Cortex of kidney (tissue), 1 donor: Measurements from ENCODE around the gene CALHM4.

Source experiments
- DNase-seq: peaks from one replicate; lab custom pipeline; 2025; lab: John Stamatoyannopoulos, UW

CALHM4 gene, protein sequence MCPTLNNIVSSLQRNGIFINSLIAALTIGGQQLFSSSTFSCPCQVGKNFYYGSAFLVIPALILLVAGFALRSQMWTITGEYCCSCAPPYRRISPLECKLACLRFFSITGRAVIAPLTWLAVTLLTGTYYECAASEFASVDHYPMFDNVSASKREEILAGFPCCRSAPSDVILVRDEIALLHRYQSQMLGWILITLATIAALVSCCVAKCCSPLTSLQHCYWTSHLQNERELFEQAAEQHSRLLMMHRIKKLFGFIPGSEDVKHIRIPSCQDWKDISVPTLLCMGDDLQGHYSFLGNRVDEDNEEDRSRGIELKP

DNA sequence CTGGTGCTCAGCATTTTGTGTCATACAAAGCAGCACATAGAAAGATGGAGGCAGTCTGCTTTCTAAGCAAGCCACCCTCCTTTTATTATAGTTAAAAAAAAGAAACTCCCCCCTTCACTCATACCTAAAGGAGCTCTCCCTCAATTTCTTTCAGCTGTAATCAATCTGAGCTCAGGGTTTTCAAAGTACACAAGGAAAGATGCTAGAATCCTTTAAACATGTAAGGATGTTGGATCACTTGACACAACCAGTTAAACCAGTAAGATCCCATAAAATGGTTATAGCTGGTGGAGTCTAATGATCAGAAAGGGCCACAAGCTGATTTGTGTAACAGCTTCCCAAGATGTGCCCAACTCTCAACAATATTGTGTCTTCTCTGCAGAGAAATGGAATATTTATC is at the start of gene CALHM4:
TSS of gene CALHM4 (plus strand) at position 301 of the 400 bp plus-strand sequence. CDS start at position 344, 43 bp downstream.
- no peak for DNase-seq

DNA sequence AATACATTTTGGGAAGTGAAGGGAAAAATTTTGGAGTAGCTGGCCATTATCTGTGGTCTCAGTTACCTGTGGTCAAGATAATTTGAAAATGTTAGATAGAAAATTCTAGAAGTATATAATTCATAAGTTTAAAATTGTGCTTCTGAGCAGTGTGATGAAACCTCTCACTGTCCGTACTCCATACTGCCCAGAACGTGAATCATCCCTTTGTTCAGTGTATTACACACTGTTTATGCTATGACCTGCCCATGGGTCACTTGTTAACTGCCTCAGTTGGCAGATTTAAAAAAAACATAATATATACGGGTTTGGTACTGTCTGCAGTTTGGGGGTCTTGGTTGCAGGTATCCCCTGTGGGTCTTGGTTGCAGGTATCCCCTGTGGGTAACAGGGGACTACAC is 46.2 kb upstream of the CALHM4 start:
- DNase-seq, result no peak

DNA sequence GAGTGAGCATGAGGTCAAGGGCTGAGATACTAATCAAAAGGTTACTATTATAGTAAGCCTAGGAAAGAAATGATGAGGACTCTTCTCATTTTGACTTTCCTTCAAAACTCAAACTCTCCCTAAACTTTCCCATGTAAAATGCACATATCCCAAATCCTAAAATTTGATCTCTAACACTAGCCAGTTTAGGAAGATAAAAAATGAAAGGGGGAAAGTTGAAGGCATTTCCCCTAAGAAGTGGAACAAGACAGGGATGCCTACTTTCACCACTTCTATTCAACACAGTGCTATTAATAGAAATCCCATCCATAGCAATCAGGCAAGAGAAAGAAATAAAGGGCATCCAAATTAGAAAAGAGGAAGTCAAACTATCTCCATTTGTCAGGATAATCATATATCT is 45.0 kb upstream of the CALHM4 start:
- DNase-seq, result no peak

DNA sequence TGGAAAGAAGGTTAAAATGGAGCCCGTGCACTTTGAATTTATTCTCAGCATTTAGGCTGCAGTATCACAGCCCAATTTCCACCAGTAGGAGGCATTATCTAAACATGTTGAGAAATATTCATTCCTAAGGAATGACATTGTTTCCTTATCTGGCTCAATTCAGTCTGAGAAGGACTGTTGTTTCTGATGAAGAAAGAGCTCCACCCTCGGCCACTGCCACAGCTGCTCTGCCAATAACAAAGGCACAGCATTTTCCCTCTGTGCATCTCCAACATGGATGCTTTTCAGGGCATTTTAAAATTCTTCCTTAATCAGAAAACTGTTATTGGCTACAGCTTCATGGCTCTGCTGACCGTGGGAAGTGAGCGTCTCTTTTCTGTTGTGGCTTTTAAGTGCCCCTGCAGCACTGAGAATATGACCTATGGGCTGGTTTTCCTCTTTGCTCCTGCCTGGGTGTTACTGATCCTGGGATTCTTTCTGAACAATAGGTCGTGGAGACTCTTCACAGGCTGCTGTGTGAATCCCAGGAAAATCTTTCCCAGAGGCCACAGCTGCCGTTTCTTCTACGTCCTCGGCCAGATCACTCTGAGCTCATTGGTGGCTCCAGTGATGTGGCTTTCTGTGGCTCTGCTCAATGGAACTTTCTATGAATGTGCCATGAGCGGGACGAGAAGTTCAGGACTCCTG is 42.0 kb upstream of the CALHM4 start, which contains the start of gene CALHM5:
TSS of gene CALHM5 (plus strand) at position 216 of the 687 bp plus-strand sequence. CDS start at position 274, 58 bp downstream.
- DNase-seq, result no peak

DNA sequence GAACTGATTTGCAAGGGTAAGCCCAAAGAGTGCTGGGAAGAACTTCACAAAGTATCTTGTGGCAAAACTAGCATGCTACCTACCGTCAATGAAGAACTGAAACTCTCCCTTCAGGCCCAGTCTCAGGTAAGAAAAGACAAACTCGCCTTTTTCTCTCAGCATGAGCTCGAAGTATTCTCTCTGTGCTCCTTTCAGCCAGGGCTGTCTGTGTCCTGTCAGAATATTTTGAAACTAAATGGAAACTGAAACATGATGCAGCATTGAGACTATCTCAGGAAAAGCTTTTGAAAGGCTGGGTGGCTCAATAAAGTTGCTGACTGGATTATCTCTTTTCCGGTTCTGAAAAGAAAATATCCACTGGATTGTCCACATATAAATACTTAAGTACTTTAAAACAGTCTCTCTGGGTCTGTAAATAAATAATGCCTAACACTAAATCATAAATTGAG is 41.4 kb upstream of the CALHM4 start:
- no peak for DNase-seq

DNA sequence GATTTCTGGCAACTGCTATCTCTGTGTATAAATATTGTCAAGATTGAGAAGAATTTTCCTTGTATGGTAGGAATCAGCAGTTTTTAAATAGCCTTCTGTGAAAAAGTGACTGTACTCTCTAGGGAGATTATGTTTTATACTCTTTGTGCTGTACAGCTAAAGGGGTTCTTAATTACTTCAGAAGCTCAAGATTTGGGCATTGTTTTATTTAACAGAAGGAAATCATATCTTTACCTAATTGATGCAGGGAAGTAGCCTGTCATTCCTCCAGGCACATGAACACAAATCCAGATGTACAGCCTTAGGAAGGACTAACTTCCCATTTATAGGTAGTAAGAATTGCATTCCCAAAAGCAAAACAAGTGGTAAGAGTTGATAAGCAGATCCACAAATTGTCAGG is 40.8 kb upstream of the CALHM4 start:
- DNase-seq, result no peak

DNA sequence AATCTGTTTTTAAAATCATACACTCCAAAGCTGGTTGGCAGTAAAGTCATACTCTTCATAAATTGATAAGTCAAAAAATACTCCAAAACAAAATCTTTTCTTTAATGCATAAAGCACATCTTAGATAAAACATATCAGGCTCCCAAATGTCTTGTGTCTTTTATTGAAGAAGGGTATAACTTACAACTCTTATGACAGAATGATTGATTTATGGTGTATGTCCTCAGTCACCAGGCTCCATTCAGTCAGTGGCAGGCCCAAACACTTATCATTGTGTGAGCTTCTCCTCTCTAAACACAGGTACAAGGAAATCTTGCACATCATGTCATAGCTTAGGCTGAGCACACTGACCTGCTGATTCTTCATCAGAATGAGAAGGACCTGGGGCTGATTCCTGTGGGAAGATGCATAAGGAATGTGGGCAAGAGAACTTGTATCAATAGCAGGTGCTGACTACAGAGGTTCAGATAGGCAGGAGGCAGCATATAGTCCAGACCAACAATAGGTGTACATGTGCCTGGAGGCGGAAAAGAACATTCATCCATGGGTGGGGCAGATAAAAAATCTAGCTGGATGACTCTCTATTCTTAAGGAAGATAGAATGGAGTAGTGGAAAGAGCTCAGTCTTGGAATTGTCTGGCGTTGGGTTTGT is 40.2 kb upstream of the CALHM4 start:
- DNase-seq, result no peak

DNA sequence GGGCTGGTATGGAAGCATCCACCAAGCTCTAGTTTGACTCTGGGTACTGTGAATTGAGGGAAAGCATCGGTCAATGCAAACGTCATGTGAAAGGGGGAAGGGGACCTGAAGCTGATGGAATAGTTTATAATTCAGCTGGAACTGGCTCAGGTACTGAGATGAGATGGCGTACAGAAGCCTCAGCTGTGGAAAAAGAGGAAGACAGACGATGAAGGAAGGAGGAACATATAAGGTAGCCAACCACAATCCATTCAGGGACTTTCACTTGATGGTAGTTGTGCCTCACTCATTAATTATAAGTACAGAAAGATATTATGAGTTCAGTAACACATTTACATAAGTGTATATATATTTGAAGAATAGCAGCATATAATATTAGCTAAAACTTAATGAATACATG is 39.4 kb upstream of the CALHM4 start:
- no peak for DNase-seq

DNA sequence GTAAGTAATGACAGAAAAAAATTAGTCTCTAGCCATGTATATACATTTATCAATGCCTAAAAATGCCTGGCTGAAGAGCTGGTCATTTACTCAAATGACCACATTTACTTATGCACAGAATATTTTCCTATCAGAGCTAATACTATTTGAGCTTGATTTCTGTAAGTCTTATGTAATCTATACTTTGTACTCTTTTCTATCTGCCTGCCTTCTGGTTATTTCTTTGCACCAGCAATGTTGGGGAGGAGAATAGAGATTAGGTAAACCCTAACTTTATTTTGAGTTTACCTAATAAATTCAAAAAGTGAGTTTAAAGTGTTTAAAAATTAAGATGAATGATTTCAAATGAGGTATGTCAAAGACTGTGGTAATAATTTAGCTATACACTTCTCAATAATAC is 38.4 kb upstream of the CALHM4 start:
- no peak for DNase-seq

DNA sequence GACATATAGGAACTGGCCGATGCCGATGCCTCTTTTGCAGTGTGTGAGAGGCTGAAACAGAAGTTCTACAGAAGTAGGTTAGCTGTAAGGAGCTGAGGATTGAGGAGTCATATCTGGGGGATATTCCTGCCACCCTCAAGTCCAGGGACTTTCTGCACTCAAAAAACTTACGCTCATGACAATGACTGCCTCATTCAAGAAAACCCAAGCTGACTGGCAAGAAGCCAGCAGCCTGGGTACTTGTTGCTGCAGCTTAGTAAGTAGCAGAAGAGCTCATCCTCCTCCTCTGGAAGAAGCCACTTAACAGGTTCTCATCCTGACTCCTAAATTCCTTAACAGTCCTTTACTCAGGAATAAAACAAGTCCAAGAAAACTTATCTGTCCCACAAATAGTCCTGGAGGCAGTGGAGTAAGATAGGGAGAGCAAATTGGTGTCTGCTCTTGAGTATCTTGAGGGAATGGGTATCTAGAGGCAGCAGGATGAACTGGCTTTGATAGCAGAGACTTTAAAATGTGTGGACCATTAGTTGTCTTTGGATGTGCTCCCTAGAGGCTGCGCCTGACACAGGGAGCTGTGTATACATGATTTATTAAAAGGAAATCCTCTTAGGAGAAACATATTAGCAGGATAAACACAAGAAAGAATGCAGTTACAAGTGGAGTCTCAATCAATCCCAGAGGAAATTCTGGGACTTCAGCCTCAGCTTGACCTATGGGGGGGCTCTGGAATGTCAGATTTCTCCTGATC is 34.8 kb upstream of the CALHM4 start:
- no peak for DNase-seq

DNA sequence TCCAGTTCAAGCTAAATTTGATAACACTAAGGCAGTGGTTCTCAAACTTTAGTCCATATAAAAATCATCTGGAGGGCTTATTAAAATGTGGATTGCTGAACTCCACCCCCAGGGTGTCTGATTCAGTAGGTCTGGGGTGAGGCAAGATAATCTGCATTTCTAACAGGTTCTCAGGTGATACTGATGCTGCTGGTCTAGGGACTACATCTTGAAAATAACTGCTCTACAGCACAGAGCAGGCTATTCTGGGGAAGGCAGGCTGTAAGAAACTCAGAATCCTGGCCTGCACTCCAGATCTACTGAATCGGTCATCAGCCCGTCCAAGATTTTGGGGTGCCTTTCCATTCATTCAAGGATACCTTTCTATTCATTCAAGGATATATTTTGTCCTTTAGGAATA is 30.7 kb upstream of the CALHM4 start:
- no peak for DNase-seq

DNA sequence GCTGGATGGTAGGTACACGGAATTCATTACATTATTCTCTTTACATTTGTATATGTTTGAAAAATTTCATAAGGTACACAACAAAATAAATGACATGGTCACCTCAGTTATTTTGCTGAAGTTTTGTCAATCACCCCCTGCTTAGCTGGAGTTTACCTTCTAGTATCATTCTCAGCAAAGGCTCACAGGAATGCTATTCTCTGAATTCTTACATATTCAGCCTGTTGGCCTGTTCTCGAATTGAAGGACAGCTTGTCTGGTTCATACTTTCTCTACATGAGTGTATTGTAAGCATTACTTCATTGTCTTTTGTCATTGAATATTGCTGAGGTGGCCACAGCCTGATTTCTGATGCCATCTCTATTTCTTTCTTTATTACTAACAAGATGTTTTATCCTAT is 29.3 kb upstream of the CALHM4 start:
- no peak for DNase-seq

DNA sequence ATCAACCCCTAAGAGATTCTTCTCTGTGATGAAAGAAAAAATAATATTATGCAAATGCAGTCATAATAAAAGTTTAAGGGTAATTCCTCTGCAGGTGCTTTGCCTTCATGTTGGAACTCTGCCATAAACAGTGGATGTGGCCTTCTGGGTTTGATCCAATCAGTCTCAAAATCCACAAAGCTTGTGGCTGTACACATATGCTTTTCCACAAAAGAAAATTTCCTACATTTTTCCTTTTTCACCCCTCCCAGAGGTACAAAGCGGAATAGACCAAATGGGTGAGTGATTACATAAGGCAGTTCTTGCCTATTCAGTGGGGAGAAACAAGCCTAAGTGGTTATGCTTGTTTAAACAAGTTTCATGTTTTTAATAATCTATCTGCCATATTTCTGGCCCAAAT is 25.4 kb upstream of the CALHM4 start:
- no peak for DNase-seq

DNA sequence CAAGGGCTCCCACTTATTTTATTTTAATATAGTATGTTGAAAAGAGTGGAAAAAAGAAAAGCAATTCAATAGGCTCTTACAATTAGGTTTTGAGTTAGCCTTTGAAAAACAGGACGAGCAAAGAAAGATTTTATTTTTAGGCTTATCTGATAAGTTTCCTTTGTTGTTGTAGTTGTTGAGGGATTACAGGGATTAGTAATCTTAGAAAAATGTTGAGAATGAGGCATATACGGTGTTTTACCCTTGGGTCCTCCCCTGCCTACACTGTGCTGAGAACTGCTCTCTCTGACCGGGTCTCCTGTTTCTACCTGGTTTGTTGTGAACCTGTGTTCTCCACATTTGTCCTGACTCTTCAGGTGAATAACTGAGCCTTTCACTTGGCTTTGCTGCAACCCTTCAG is 24.8 kb upstream of the CALHM4 start:
- no peak for DNase-seq

DNA sequence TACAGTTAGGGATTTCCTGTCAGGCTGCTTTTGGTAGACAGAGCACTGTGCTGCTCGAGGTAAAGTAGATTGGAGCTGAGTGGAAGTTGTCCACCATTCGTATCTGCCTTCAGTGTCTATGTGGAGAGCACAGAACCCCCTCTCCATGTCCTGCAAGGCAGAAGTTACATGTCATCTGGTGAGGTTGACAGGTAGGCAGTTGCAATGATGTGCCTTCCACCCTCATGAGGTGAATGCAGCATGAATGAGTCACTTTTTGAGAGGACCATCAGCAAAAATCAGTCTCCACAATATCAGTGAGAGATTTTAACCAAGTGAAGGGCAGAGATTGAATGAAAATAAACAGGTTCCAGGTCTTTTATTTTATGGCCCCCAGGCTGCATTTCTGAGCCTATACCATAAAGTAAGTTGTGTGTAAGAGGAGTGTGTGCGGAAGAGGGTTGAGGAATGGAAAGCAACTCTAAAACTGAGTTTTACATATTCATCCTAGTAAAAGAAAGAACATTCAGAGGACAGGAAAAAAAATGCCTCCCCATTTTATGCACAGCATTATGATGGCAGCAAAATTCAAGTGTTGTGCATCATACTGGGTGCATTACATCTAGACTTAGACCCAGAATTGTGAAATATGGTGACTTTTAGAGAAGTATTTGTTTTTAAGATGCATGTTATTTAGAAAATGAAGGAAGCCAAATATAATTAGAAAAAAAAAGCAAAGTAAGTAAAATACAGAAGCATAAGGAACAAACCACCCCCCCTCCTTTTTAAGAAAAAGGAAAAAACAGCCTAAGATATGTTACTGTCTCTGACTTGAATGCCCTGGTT is 23.9 kb upstream of the CALHM4 start:
- no peak for DNase-seq

DNA sequence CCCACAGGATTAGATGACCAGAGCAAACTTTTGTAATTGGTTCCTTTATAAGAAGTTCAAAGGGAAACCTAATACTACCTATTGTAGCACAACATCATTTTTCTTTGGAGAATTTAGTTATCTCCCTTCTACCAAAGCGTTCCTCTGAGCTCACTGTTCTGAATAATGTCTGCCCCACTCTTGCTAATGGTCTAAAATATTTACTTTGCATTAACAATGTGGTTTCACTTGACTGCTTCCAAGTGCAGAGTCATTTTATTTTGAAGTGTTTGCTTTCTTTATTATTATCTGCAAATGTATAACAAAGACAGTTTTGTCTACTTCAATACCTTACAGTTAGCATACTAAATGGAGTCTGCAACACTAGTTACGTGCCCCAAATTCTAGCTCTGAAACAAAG is 23.1 kb upstream of the CALHM4 start:
- DNase-seq, result no peak

DNA sequence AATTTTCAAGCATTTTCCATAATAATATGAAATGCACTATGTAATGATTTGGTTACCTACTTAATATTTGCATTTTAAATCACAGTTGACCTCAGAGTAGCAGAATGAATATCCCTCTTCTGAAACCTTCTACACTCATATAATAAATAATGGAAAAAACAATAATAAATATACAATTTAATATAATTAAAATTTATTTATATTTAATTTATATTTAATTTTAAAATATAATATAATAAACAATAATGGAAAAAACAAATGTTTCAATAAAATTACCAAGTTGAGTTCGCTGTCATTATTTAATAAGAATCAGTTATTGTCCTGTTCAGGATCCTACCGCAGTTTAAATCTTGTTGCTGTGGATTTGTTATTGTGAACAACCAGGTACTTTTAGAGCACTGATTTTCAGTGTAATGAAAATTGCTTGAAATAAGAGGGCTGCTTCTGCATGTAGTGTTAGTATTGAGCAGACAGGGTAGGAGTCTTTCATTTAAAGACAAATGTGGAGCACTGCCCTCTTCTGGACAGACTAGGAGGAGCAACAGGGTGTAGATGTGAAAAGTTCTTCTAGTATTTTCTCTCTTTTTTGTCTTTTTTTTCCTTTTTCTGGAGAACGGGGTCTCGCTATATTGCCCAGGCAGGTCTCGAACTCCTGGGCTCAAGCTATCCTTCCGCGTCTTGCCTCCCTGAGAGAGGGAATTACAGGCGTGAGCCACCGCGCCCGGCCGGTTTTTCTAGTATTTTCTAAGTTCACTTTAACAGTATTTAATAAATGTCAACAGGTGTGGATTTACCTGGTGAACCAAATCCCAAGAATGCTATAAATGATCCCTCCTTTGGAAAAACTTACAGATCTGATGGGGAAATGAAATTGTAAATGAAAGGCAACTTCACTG is 21.6 kb upstream of the CALHM4 start:
- no peak for DNase-seq

DNA sequence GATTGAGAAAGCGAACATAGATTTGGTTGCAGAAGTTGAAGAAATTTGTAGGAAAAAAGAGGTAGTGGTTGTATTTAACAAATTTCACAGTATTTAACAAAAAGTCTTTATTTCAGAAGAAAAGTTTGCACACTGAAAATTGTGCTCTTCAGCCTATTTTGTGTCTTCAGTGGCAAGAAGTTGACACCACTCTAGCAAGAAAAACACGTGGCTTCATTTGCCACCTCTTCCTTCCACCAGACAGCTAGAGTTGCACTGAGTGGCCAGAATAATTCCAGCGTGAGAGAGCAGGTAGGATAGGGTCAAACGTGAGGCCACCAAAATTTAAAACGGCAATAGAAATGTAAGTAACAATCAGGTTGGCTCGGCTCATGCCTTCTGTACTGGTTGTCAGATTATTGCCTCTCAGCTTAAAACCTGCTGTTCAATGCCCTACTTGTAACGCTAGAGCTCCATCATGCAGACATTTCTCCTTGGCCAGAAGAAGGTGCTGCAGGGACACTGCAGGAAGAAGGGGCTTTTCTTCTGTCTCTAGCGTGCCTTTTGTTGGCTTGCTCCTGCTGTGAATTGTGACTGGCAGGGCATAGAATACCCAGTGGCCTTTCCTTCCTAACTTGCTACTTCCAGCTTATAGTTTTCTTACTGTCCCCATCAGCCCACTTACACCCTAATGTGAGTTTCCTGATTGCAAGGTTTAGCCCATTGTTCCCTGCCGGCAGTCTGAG is 20.2 kb upstream of the CALHM4 start:
- DNase-seq, result no peak

DNA sequence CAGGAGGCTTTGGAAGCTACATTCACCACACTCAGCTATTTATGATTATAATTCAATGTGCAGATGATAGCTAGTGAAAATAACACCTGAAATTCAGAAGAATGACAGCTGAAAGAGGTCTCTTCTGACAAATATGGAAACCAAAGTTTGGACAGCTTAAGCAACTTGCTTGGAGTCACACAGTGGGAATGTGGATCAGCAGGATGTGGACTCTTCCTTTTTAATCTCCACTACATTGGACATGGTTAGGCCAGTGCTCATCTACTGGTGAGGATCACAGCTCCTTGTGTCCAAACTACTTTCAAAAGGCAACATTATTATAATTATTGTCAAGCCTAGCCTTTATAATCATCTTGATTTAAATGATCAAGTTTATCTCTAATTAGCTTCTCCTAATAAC is 18.4 kb upstream of the CALHM4 start:
- DNase-seq, result no peak

DNA sequence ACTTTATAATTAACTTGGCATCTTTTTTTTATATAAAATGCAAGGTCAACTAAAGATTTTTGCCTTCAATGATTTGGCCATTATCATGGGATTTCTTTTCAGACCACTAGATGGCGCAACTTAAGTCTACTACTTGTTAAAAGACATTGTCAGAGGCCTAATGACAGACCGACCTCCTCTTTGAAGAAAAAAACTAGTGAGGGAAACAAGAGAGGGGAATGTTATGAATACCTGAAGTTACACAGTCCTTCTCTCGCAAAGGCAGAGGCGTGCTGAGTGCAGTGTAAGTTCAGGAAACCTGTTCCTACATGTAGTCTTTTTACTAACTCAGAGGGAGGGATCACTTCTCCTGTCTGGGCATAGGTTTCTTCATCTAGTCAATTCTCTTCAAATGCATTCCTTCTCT is 17.3 kb upstream of the CALHM4 start:
- no peak for DNase-seq
